Activated CD8-positive, alpha-beta T cell treated with anti-CD3 and anti-CD28 coated beads for 36 hours (primary cell): Measurements from ENCODE around the gene RAB11B. TPM values are rescaled to one million over a fixed set of nuclear protein-coding genes. Genes with fewer than 3 reads are reported as not detected.
"Not testable (repeated sequence)": the region's sequence is repeated elsewhere in the genome, so short reads cannot be mapped to it uniquely, and the experiment has no call there.

Source experiments
- ATAC-seq: fragments of 200-7000 bp; cut with Tn5 transposase; one replicate; pipeline ENCODE4 v1.10.0; 2021; ENCODE audit warnings: mild to moderate bottlenecking, moderate library complexity
- CTCF ChIA-PET: fragments of 350-600 bp; sonication (Branson Sonifier 250); formaldehyde crosslinking; loops from one replicate; lab custom pipeline; 2021; ENCODE audit warnings: antibody characterized with exemption; lab: Charles Lee
- POLR2A ChIA-PET: fragments of 350-600 bp; sonication (Branson Sonifier 250); formaldehyde crosslinking; loops from one replicate; lab custom pipeline; 2021; ENCODE audit warnings: antibody characterized with exemption; lab: Charles Lee
- DNase-seq: peaks from one replicate; pipeline ENCODE4 v3.0.0-alpha.2; 2020
- H3K27ac Mint-ChIP-seq: one replicate; pipeline ENCODE4 v1.8.0; 2021; ENCODE audit warnings: mild to moderate bottlenecking, mixed read lengths
- H3K27me3 Mint-ChIP-seq: one replicate; pipeline ENCODE4 v1.8.0; 2021; ENCODE audit warnings: mixed read lengths
- H3K36me3 Mint-ChIP-seq: one replicate; pipeline ENCODE4 v1.8.0; 2021; ENCODE audit warnings: low read depth, mixed read lengths
- H3K4me1 Mint-ChIP-seq: one replicate; pipeline ENCODE4 v1.8.0; 2021; ENCODE audit warnings: low read depth, mixed read lengths
- H3K4me3 Mint-ChIP-seq: one replicate; pipeline ENCODE4 v1.8.0; 2021; ENCODE audit warnings: mild to moderate bottlenecking, moderate library complexity, mixed read lengths
- H3K9me3 Mint-ChIP-seq: one replicate; pipeline ENCODE4 v1.8.0; 2021; ENCODE audit warnings: mixed read lengths
- intact Hi-C: fragments of 100-400 bp; cut with micrococcal nuclease; formaldehyde crosslinking; loops from one replicate; pipeline ENCODE4 v1.10.0; 2022
- total RNA-seq, 2 experiments: library from RNA; stranded (reverse); gene quantifications; one replicate each; pipeline ENCODE4 v1.2.3, GENCODE V29; 2021
- TF ChIP-seq, protein P1 (sequence below): fragments of 200-600 bp; IDR thresholded peaks from one replicate; pipeline ENCODE4 v1.8.0; 2022; ENCODE audit warnings: antibody characterized with exemption, mild to moderate bottlenecking

RAB11B gene
- total RNA-seq, 2 experiments from 2014 or later, result 74.3 to 77.4 TPM

DNA sequence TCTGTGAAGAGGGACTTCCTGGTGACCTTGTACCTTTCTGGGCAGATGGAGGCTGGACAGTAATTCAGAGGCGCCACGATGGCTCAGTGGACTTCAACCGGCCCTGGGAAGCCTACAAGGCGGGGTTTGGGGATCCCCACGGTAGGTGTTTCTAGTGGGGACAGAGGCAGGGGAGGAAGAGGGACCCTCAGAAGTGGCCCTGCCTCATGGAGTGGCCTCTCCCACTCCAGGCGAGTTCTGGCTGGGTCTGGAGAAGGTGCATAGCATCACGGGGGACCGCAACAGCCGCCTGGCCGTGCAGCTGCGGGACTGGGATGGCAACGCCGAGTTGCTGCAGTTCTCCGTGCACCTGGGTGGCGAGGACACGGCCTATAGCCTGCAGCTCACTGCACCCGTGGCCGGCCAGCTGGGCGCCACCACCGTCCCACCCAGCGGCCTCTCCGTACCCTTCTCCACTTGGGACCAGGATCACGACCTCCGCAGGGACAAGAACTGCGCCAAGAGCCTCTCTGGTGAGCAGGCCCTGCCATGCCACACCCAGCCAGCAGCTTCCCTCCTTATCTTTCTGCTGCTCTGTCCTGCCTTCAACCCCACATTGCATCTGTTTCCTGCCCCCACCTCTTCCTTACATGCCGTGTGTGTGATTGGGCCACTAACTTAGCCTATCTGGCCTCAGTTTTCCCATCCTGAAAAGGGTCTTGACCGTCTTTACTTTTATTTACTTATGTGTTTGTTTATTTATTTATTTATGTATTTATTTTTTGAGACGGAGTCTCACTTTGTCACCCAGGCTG, 19.0 kb upstream of the RAB11B start:
- H3K4me3 Mint-ChIP-seq, result no peak overlapping the region
- ATAC-seq (no peak), DNase-seq (no peak)
- ChIA-PET CTCF (interaction anchor here (0.6 to 0.7 kb wide), 2 partner anchors 17 to 118 kb away, joined by 3 read pairs; no protein-coding TSS in a partner anchor), POLR2A (interaction anchor here (0.6 kb wide), 1 partner anchor 85 kb away, joined by 3 read pairs; no protein-coding TSS in a partner anchor)
- H3K27ac Mint-ChIP-seq, result no peak overlapping the region
- intact Hi-C loops, result no loop called here
- H3K4me1 Mint-ChIP-seq, result peaks cover 11% of the 10 kb centered on the region
- H3K36me3 Mint-ChIP-seq, result peaks cover 13% of the 10 kb centered on the region
- H3K9me3 Mint-ChIP-seq, result no peaks in the 10 kb centered on the region
- H3K27me3 Mint-ChIP-seq, result peaks cover 21% of the 10 kb centered on the region
- TF ChIP-seq, protein P1, sequence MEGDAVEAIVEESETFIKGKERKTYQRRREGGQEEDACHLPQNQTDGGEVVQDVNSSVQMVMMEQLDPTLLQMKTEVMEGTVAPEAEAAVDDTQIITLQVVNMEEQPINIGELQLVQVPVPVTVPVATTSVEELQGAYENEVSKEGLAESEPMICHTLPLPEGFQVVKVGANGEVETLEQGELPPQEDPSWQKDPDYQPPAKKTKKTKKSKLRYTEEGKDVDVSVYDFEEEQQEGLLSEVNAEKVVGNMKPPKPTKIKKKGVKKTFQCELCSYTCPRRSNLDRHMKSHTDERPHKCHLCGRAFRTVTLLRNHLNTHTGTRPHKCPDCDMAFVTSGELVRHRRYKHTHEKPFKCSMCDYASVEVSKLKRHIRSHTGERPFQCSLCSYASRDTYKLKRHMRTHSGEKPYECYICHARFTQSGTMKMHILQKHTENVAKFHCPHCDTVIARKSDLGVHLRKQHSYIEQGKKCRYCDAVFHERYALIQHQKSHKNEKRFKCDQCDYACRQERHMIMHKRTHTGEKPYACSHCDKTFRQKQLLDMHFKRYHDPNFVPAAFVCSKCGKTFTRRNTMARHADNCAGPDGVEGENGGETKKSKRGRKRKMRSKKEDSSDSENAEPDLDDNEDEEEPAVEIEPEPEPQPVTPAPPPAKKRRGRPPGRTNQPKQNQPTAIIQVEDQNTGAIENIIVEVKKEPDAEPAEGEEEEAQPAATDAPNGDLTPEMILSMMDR, result no peak

- ChIA-PET POLR2A (interaction anchor here (0.6 to 1.0 kb wide), 3 partner anchors 40 to 430 kb away, joined by 3 read pairs; no protein-coding TSS in a partner anchor), CTCF (interaction anchor here (1.1 kb wide), 1 partner anchor 20 kb away, joined by 4 read pairs; no protein-coding TSS in a partner anchor)
- no peak overlapping the region for H3K4me3 Mint-ChIP-seq
- TF ChIP-seq, protein P1, result no peak
- H3K27ac Mint-ChIP-seq, result no peak overlapping the region
- peaks cover 6% of the 10 kb centered on the region for H3K36me3 Mint-ChIP-seq
- intact Hi-C loops, result no loop called here
- ATAC-seq, result no peak
- no peak for DNase-seq
- peaks cover 11% of the 10 kb centered on the region for H3K4me1 Mint-ChIP-seq
- H3K9me3 Mint-ChIP-seq, result peaks cover 4% of the 10 kb centered on the region
- H3K27me3 Mint-ChIP-seq, result no peaks in the 10 kb centered on the region
Measured at GRCh38 chr19:8373867-8374813, 16.0 kb upstream of the RAB11B start.

DNA sequence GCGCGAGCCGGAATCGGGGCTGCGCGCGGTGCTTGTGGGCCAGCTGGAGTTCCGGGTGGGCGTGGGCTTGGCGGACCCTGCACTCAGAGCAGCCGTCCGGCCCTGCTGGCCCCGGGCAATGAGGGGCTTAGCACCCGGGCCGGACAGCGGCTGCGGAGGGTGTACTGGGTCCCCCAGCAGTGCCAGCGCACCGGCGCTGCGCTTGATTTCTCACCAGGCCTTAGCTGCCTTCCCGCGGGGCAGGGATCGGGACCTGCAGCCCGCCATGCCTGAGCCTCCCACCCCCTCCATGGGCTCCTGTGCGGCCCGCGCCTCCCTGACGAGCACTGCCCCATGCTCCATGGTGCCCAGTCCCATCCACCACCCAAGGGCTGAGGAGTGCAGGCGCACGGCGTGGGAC, 14.4 kb upstream of the RAB11B start:
- H3K4me1 Mint-ChIP-seq, result peaks cover 11% of the 10 kb centered on the region
- POLR2A ChIA-PET, intact Hi-C loops: not testable (repeated sequence)

DNA sequence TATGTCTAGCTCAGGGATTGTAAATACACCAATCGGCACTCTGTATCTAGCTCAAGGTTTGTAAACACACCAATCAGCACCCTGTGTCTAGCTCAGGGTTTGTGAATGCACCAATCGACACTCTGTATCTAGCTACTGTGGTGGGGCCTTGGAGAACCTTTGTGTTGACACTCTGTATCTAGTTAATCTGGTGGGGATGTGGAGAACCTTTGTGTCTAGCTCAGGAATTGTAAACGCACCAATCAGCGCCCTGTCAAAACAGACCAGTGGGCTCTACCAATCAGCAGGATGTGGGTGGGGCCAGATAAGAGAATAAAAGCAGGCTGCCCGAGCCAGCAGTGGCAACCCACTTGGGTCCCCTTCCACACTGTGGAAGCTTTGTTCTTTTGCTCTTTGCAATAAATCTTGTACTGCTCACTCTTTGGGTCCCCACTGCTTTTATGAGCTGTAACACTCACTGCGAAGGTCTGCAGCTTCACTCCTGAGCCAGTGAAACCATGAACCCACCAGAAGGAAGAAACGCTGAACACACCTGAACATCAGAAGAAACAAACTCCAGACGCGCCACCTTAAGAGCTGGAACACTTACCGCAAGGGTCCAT, 13.7 kb upstream of the RAB11B start:
- DNase-seq, H3K4me1 Mint-ChIP-seq, H3K27me3 Mint-ChIP-seq, H3K9me3 Mint-ChIP-seq, H3K27ac Mint-ChIP-seq, ATAC-seq, H3K4me3 Mint-ChIP-seq, intact Hi-C loops, H3K36me3 Mint-ChIP-seq: not testable (repeated sequence)
- POLR2A ChIA-PET, result interaction anchor here (0.7 to 0.9 kb wide), 2 partner anchors 19 to 152 kb away, joined by 3 read pairs; no protein-coding TSS in a partner anchor
- CTCF ChIA-PET, result interaction anchor here (4.1 kb wide), 1 partner anchor 23 kb away, joined by 23 read pairs; no protein-coding TSS in a partner anchor

More for the DNA sequence above, 14.4 kb upstream of the RAB11B start:
- not testable (repeated sequence) for H3K36me3 Mint-ChIP-seq, H3K27ac Mint-ChIP-seq, ATAC-seq, H3K9me3 Mint-ChIP-seq, DNase-seq, H3K4me3 Mint-ChIP-seq, H3K27me3 Mint-ChIP-seq
- CTCF ChIA-PET, result interaction anchor here (4.1 kb wide), 1 partner anchor 22 kb away, joined by 23 read pairs; no protein-coding TSS in a partner anchor

DNA sequence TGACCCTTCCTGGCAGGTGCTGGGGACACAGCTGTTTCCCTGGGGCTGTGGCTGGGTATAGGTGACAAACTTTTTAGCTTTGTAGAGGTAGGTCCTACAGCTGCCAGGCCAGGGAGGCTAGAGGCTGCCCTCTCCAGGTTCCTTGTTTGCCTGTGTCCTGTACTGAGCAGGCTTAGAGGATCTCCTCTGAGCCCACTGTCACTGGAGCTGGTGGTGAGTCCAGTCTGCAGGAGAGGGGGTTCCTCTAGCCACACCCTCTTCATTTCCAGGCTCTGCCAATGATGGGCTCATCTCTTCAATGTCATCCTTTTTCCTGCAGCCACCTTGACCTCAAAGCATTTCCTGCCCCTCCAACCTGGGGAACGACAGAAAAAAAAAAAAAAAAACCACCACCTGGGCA, 12.6 kb upstream of the RAB11B start:
- intact Hi-C loops, result no loop called here
- ChIA-PET CTCF (interaction anchor here (1.5 to 4.1 kb wide), 3 partner anchors 14 to 36 kb away, joined by 3 to 23 read pairs (median 6); partner anchors contain the start of gene MARCHF2), POLR2A (interaction anchor here (0.9 kb wide), 1 partner anchor 18 kb away, joined by 3 read pairs; no protein-coding TSS in a partner anchor)
- Mint-ChIP-seq H3K27ac (no peak overlapping the region), H3K27me3 (no peaks in the 10 kb centered on the region), H3K9me3 (peaks cover 6% of the 10 kb centered on the region), H3K36me3 (peaks cover 8% of the 10 kb centered on the region), H3K4me3 (no peak overlapping the region), H3K4me1 (peaks cover 9% of the 10 kb centered on the region)
- ATAC-seq (peak; percentile 49), DNase-seq (no peak)
- TF ChIP-seq, protein P1, result no peak

- DNase-seq, H3K4me3 Mint-ChIP-seq, ATAC-seq, H3K36me3 Mint-ChIP-seq, POLR2A ChIA-PET, H3K4me1 Mint-ChIP-seq, H3K9me3 Mint-ChIP-seq, intact Hi-C loops, H3K27ac Mint-ChIP-seq, H3K27me3 Mint-ChIP-seq: not testable (repeated sequence)
- CTCF ChIA-PET, result interaction anchor here (0.6 kb wide), 1 partner anchor 26 kb away, joined by 3 read pairs; no protein-coding TSS in a partner anchor
Measured at GRCh38 chr19:8379156-8379891, 10.8 kb upstream of the RAB11B start.

DNA sequence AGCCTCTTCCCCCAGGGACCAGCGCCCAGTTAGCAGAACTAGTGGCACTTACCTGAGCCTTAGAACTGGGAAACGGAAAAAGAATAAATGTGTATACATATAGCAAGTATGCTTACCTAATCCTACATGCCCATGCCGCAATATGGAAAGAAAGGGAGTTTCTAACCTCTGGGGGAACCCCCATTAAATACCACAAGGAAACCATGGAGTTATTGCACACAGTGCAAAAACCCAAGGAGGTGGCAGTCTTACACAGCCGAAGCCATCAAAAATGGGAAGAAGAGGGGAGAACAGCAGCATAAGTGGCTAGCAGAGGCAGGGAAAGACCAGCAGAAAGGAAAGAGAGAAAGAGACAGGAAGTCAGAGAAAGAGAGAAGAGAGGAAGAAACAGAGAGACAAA, 5.6 kb upstream of the RAB11B start:
- CTCF ChIA-PET, H3K4me3 Mint-ChIP-seq, H3K9me3 Mint-ChIP-seq, H3K27me3 Mint-ChIP-seq, POLR2A ChIA-PET, ATAC-seq, H3K27ac Mint-ChIP-seq, H3K4me1 Mint-ChIP-seq, intact Hi-C loops, DNase-seq, H3K36me3 Mint-ChIP-seq: not testable (repeated sequence)
